ENCODE results near the gene ZNF536. TPM values are rescaled to one million over a fixed set of nuclear protein-coding genes. Genes with fewer than 3 reads are reported as not detected.

Gene ZNF536
- total RNA-seq, 1 experiment from 2014 or later = 0.41 TPM

GRCh38 chr19:30606114-30607050, 234.2 kb downstream of the ZNF536 start:
- no peak for DNase-seq (ENCODE audit: low spot score)
